ENCODE results near the gene NIPA2.
"Not testable (repeated sequence)": the region's sequence is repeated elsewhere in the genome, so short reads cannot be mapped to it uniquely, and the experiment has no call there.

DNA sequence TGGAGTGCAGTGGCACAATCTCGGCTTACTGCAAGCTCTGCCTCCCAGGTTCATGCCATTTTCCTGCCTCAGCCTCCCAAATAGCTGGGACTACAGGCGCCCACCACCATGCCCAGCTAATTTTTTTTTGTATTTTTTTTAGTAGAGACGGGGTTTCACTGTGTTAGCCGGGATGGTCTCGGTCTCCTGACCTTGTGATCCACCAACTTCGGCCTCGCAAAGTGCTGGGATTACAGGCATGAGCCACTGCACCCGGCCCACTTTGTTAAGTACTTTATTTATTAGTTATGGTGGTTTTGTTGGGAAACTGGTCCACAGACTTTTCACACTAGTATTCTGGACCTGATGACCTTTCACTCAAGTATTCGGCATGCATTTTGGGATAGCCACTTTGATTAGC lies 30.6 kb upstream of the NIPA2 start:
- not testable (repeated sequence) for TF ChIP-seq RAD21 (conservative IDR thresholded peaks at IDR 0.05 in 1 of 2, IDR thresholded peaks at IDR 0.05 in 1 of 2); CTCF (IDR thresholded peaks at IDR 0.05)

Measured in A549 (cell line).